Keratinocyte (primary cell): ENCODE data around the gene CHCHD6. TPM values are rescaled to one million over a fixed set of nuclear protein-coding genes. Genes with fewer than 3 reads are reported as not detected.

Source experiments
- DNase-seq: peaks from one replicate; pipeline ENCODE4 v3.0.0-alpha.2; 2011; ENCODE audit warnings: low read depth, missing footprints, low spot score
- FAIRE-seq: peaks from 2 replicates; lab custom pipeline; 2011; peaks lifted over from hg19 to GRCh38; lab: Jason Lieb, UNC
- H2AFZ ChIP-seq: 2 replicates; pipeline ENCODE4 v1.6.0; 2012; ENCODE audit warnings: low read length, control low read depth, inconsistent platforms; ENCODE audit not compliant: control insufficient read depth
- H3K27ac ChIP-seq: 2 replicates; pipeline ENCODE4 v1.5.1; 2011; ENCODE audit warnings: low read length; ENCODE audit not compliant: control insufficient read depth, insufficient read depth
- H3K27me3 ChIP-seq: 3 replicates; pipeline ENCODE4 v1.6.0; 2011; ENCODE audit warnings: low read length; ENCODE audit not compliant: control insufficient read depth, insufficient read depth; ENCODE audit errors: extremely low read depth
- H3K36me3 ChIP-seq, 2 experiments: 2 replicates in 1 of 2; 3 replicates in 1 of 2; pipeline ENCODE4 v1.5.1; 2011; ENCODE audit warnings: low read length in 2 of 2, mild to moderate bottlenecking in 1 of 2; ENCODE audit not compliant: control insufficient read depth in 2 of 2, insufficient read depth in 2 of 2; ENCODE audit errors: extremely low read depth in 1 of 2
- H3K4me1 ChIP-seq: 3 replicates; pipeline ENCODE4 v1.5.1; 2011; ENCODE audit warnings: low read length; ENCODE audit not compliant: control insufficient read depth, insufficient read depth; ENCODE audit errors: extremely low read depth
- H3K4me2 ChIP-seq: 3 replicates; pipeline ENCODE4 v1.6.0; 2011; ENCODE audit warnings: low read depth, low read length; ENCODE audit not compliant: control insufficient read depth, insufficient read depth; ENCODE audit errors: extremely low read depth
- H3K4me3 ChIP-seq, 3 experiments: fragments of 200-600 bp in 1 of 3; sonication (generic) in 1 of 3; 2 replicates in 2 of 3; 3 replicates in 1 of 3; pipeline ENCODE4 v1.5.1; 2011 to 2016; ENCODE audit warnings: low read length in 3 of 3, mild to moderate bottlenecking in 3 of 3, control low read depth in 2 of 3, inconsistent platforms in 1 of 3, low read depth in 1 of 3, mixed read lengths in 1 of 3, mixed run types in 1 of 3, moderate library complexity in 1 of 3; ENCODE audit not compliant: control insufficient read depth in 2 of 3, insufficient read depth in 2 of 3; ENCODE audit errors: extremely low read depth in 1 of 3
- H3K79me2 ChIP-seq: 2 replicates; pipeline ENCODE4 v1.6.0; 2012; ENCODE audit warnings: low read length; ENCODE audit not compliant: control insufficient read depth, insufficient read depth
- H3K9ac ChIP-seq: 3 replicates; pipeline ENCODE4 v1.6.0; 2011; ENCODE audit warnings: low read length; ENCODE audit not compliant: control insufficient read depth, insufficient read depth; ENCODE audit errors: extremely low read depth
- H3K9me1 ChIP-seq: 3 replicates; pipeline ENCODE4 v1.6.0; 2011; ENCODE audit warnings: low read length; ENCODE audit not compliant: control insufficient read depth, insufficient read depth; ENCODE audit errors: extremely low read depth
- H3K9me3 ChIP-seq: 2 replicates; pipeline ENCODE4 v1.5.1; 2012; ENCODE audit warnings: low read depth, low read length; ENCODE audit not compliant: control insufficient read depth
- H4K20me1 ChIP-seq: 3 replicates; pipeline ENCODE4 v1.6.0; 2011; ENCODE audit warnings: low read length; ENCODE audit not compliant: control insufficient read depth, insufficient read depth; ENCODE audit errors: extremely low read depth
- CTCF ChIP-seq, 3 experiments: IDR thresholded peaks in 1 of 3; conservative IDR thresholded peaks in 1 of 3; optimal IDR thresholded peaks in 1 of 3; 2 replicates in 2 of 3; 3 replicates in 1 of 3; pipeline versions ENCODE3 to v1.5.1; 2011; ENCODE audit warnings: low read length in 3 of 3, mild to moderate bottlenecking in 3 of 3, moderate library complexity in 2 of 3, control low read depth in 1 of 3, inconsistent platforms in 1 of 3; ENCODE audit not compliant: insufficient read depth in 2 of 3; ENCODE audit errors: extremely low read depth in 1 of 3
- EZH2 ChIP-seq: IDR thresholded peaks from one replicate; pipeline ENCODE4 v1.6.1; 2012; ENCODE audit warnings: inconsistent platforms, mild to moderate bottlenecking, low read length, moderate library complexity
- dilution Hi-C: fragments of 300-500 bp; cut with MboI; formaldehyde crosslinking; loops from one replicate; pipeline ENCODE4 v1.7.0; 2020; ENCODE audit warnings: low sequenced_read_pairs; ENCODE audit not compliant: extremely low pct_ligation_motif_present
- polyA plus RNA-seq, 5 experiments: library from polyadenylated mRNA; depleted of rRNA in 3 of 5; stranded (reverse) in 3 of 5; stranded (forward) in 1 of 5; unstranded in 1 of 5; fragments of >200 nt; gene quantifications; 1 replicate in 1 of 5; 2 replicates in 3 of 5; 3 replicates in 1 of 5; pipeline versions ENCODE4 v1.2.1 to v1.2.3, GENCODE V29; 2011 to 2012; ENCODE audit warnings: missing spikeins in 2 of 5, low read depth in 1 of 5, low replicate concordance in 1 of 5

CHCHD6 gene
- polyA plus RNA-seq, 1 donor (not counting 4 experiments of a cell fraction or from before 2014, with no cell fraction given), result 21.7 TPM

DNA sequence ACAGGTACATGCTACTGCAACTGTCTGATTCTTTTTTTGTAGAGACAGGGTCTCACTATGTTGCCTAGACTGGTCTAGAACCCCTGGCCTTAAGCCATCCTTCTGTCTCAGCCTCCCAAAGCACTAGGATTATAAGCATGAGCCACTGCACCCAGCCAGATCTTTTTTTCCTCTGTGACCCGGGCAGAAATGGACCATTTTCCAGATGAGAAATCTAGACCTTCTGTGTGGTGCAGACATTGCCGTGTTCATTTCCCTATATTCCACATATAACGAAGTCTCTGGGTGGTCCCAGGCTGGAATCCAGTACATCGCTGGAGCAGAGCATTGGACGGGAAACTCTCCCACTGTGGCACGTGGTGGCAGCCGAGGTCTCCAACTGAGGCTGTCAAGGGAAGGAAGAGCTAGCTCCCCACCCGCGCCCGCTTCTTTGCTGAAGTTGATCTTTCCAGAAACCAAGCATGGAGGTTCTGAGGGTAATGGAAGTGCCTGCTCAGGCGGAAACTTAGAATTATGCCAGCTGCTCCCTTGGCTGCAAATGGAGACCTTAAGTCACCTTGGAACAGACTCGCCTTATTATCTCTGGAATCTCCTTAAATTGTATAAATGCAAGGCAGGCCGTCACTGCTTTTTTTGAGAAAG, 26.1 kb upstream of the CHCHD6 start:
- Histone ChIP-seq H3K27me3 (peaks cover 15% of the 10 kb centered on the region), H4K20me1 (no peaks in the 10 kb centered on the region), H3K27ac (no peak overlapping the region), H3K79me2 (no peaks in the 10 kb centered on the region), H3K4me2 (no peak overlapping the region), H3K4me3 (no peak overlapping the region), H2AFZ (no peak overlapping the region), H3K9me1 (no peaks in the 10 kb centered on the region), H3K36me3 (no peaks in the 10 kb centered on the region), H3K9me3 (no peaks in the 10 kb centered on the region), H3K9ac (no peak overlapping the region), H3K4me1 (no peaks in the 10 kb centered on the region)
- no peak for DNase-seq
- dilution Hi-C loops, result no loop called here
- no peak for FAIRE-seq
- TF ChIP-seq EZH2 (no peak), CTCF (optimal IDR thresholded peaks at IDR 0.05 in 1 of 3, IDR thresholded peaks at IDR 0.05 in 1 of 3, conservative IDR thresholded peaks at IDR 0.05 in 1 of 3; ENCODE audit: extremely low read depth in 1 of 3, insufficient read depth in 2 of 3, low read length in 3 of 3) (no peak)

DNA sequence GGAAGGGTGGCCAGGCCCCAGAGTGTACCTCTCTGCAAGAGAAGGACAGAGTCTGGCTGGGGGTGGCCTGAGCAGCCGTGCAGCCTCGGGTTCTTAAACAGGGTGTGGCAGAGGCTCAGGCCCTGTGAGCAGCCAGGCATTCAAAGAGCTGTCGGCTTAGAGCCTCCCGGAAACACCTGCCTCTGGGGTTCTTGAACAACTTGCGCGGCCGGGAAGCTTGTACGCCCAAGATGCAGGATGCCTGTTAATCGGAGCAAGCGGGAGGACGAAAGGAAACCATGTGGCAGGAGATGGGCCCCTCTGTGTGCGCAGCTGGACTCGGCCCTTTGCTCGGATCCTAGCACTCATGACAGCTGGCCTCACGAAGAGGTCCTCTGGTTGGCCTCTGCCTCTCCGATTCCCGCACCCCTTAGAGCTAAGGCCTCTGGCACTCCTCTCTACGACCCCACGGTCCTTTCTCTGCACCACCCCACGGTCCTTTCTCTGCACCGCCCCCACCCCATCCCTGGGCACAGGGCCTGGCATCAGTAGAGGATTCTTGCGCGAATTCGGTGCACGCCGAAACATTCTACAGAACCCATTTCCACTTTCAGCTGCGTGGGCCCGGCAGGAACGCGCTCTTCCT, 25.2 kb upstream of the CHCHD6 start:
- no peak overlapping the region for H3K27ac ChIP-seq
- TF ChIP-seq EZH2, result no peak
- TF ChIP-seq CTCF (optimal IDR thresholded peaks at IDR 0.05 in 1 of 3, IDR thresholded peaks at IDR 0.05 in 1 of 3, conservative IDR thresholded peaks at IDR 0.05 in 1 of 3; ENCODE audit: extremely low read depth in 1 of 3, insufficient read depth in 2 of 3, low read length in 3 of 3), result no peak
- H3K4me1 ChIP-seq, result no peaks in the 10 kb centered on the region
- H3K9me3 ChIP-seq, result no peaks in the 10 kb centered on the region
- no peaks in the 10 kb centered on the region for H3K9me1 ChIP-seq
- H3K4me2 ChIP-seq, result no peak overlapping the region
- peaks cover 15% of the 10 kb centered on the region for H3K27me3 ChIP-seq
- no peak overlapping the region for H2AFZ ChIP-seq
- dilution Hi-C loops, result no loop called here
- H3K9ac ChIP-seq, result no peak overlapping the region
- H3K36me3 ChIP-seq, result no peaks in the 10 kb centered on the region
- H3K4me3 ChIP-seq, result no peak overlapping the region
- no peak for DNase-seq
- H3K79me2 ChIP-seq, result no peaks in the 10 kb centered on the region
- H4K20me1 ChIP-seq, result no peaks in the 10 kb centered on the region
- FAIRE-seq, result no peak
